HG03039 (cell line): Measurements from ENCODE around the gene PNKD.

ENCODE experiments used
- ATAC-seq: cut with Tn5 transposase; IDR thresholded peaks from one replicate; pipeline ENCODE4 v1.9.1; 2021; ENCODE audit warnings: mild to moderate bottlenecking, moderate library complexity; ENCODE audit not compliant: unreplicated experiment

The PNKD gene

GRCh38 chr2:218269900-218270720 is at the start of gene PNKD, which contains the start of gene AAMP:
PNKD (plus strand) TSS chr2:218270519; CDS start chr2:218270536, 17 bp downstream.
AAMP (minus strand) TSS chr2:218270137; CDS start chr2:218270086, 51 bp downstream.
- ATAC-seq: peak; percentile 87

GRCh38 chr2:218221000-218221399 is 49.3 kb upstream of the PNKD start:
- no peak for ATAC-seq

GRCh38 chr2:218223046-218223445 is 47.3 kb upstream of the PNKD start:
- ATAC-seq: no peak

GRCh38 chr2:218224186-218224585 is 46.1 kb upstream of the PNKD start:
- ATAC-seq: no peak

GRCh38 chr2:218226903-218227302 is 43.4 kb upstream of the PNKD start:
- ATAC-seq: no peak

GRCh38 chr2:218228366-218229090 is 41.8 kb upstream of the PNKD start:
- no peak for ATAC-seq

GRCh38 chr2:218229239-218229638 is 41.1 kb upstream of the PNKD start:
- ATAC-seq: peak; percentile 82

GRCh38 chr2:218229851-218230250 is 40.5 kb upstream of the PNKD start:
- ATAC-seq: no peak

GRCh38 chr2:218230882-218231281 is 39.4 kb upstream of the PNKD start:
- no peak for ATAC-seq

- ATAC-seq: no peak
Observed at GRCh38 chr2:218233543-218233942, 36.8 kb upstream of the PNKD start.

GRCh38 chr2:218234521-218234920 is 35.8 kb upstream of the PNKD start:
- ATAC-seq: no peak

GRCh38 chr2:218235017-218235416 is 35.3 kb upstream of the PNKD start:
- ATAC-seq: no peak

GRCh38 chr2:218236829-218237228 is 33.5 kb upstream of the PNKD start:
- no peak for ATAC-seq

- ATAC-seq: no peak
Observed at GRCh38 chr2:218238887-218239286, 31.4 kb upstream of the PNKD start.

- no peak for ATAC-seq
Observed at GRCh38 chr2:218244204-218244603, 26.1 kb upstream of the PNKD start.

GRCh38 chr2:218244665-218245064 is 25.7 kb upstream of the PNKD start:
- ATAC-seq: no peak

- ATAC-seq: no peak
Observed at GRCh38 chr2:218245214-218245613, 25.1 kb upstream of the PNKD start.

- no peak for ATAC-seq
Observed at GRCh38 chr2:218249691-218250090, 20.6 kb upstream of the PNKD start.

- no peak for ATAC-seq
Observed at GRCh38 chr2:218252509-218253231, 17.6 kb upstream of the PNKD start.

- no peak for ATAC-seq
Observed at GRCh38 chr2:218253232-218253625, 17.1 kb upstream of the PNKD start.

GRCh38 chr2:218255446-218255845 is 14.9 kb upstream of the PNKD start:
- no peak for ATAC-seq
